T-cell (primary cell): Measurements from ENCODE around the gene CTNND2. TPM values are rescaled to one million over a fixed set of nuclear protein-coding genes. Genes with fewer than 3 reads are reported as not detected.

Source experiments
- ATAC-seq, 4 experiments: fragments of 200-7000 bp in 3 of 4; fragments of 150-1000 bp in 1 of 4; cut with Tn5 transposase; replicated peaks in 1 of 4; 1 replicate in 3 of 4; 2 replicates in 1 of 4; pipeline ENCODE4 v1.10.0; 2021; ENCODE audit warnings: moderate library complexity in 3 of 4, mild to moderate bottlenecking in 2 of 4, moderate number of reproducible peaks in 1 of 4
- CTCF ChIA-PET, 2 donors: fragments of 300-600 bp; sonication (Branson Sonifier 250); formaldehyde crosslinking; loops; one replicate each; lab custom pipeline; 2022; ENCODE audit warnings: antibody characterized with exemption in 2 of 2; lab: Charles Lee
- POLR2A ChIA-PET, 2 donors: fragments of 300-600 bp; sonication (Branson Sonifier 250); formaldehyde crosslinking; loops; one replicate each; lab custom pipeline; 2022; ENCODE audit warnings: antibody characterized with exemption in 2 of 2; lab: Charles Lee
- DNase-seq, 35 experiments: peaks; one replicate each; pipeline versions ENCODE4 v3.0.0 to v3.0.0-alpha.2; 2013 to 2023
- H3K27ac ChIP-seq: one replicate; pipeline ENCODE4 v1.5.1; 2013; ENCODE audit warnings: low read length
- H3K27me3 ChIP-seq, 2 experiments: replicated peaks in 1 of 2; 1 replicate in 1 of 2; 2 replicates in 1 of 2; pipeline versions ENCODE4 v1.6.1 to v1.7.0; 2013; ENCODE audit warnings: low read length in 1 of 2, mixed read lengths in 1 of 2; ENCODE audit not compliant: control insufficient read depth in 2 of 2, insufficient read depth in 2 of 2; ENCODE audit errors: extremely low read depth in 1 of 2
- H3K36me3 ChIP-seq, 2 donors: 1 replicate in 1 of 2; 2 replicates in 1 of 2; pipeline versions ENCODE4 v1.6.1 to v1.7.0; 2013; ENCODE audit warnings: low read length in 1 of 2; ENCODE audit not compliant: control insufficient read depth in 2 of 2, insufficient read depth in 1 of 2; ENCODE audit errors: extremely low read depth in 1 of 2
- H3K4me1 ChIP-seq, 2 experiments: 1 replicate in 1 of 2; 2 replicates in 1 of 2; pipeline versions ENCODE4 v1.6.1 to v1.7.0; 2013; ENCODE audit warnings: low read length in 2 of 2, mixed read lengths in 1 of 2; ENCODE audit not compliant: insufficient read depth in 2 of 2, control insufficient read depth in 1 of 2; ENCODE audit errors: extremely low read depth in 1 of 2
- H3K4me3 ChIP-seq, 2 donors: 1 replicate in 1 of 2; 2 replicates in 1 of 2; pipeline versions ENCODE4 v1.5.1 to v1.7.0; 2013; ENCODE audit warnings: mild to moderate bottlenecking in 2 of 2, low read length in 1 of 2, moderate library complexity in 1 of 2; ENCODE audit not compliant: control insufficient read depth in 1 of 2; ENCODE audit errors: extremely low read depth in 1 of 2
- H3K9me3 ChIP-seq: 2 replicates; pipeline ENCODE4 v1.7.0; 2013
- H3K27ac Mint-ChIP-seq, 2 donors: one replicate each; pipeline ENCODE4 v1.8.0; 2020 to 2021; ENCODE audit warnings: mild to moderate bottlenecking in 2 of 2, mixed read lengths in 2 of 2
- H3K27me3 Mint-ChIP-seq, 2 donors: one replicate each; pipeline ENCODE4 v1.8.0; 2021 to 2022; ENCODE audit warnings: mixed read lengths in 2 of 2
- H3K36me3 Mint-ChIP-seq: one replicate; pipeline ENCODE4 v1.8.0; 2021; ENCODE audit warnings: mixed read lengths
- H3K4me1 Mint-ChIP-seq, 3 donors: one replicate each; pipeline ENCODE4 v1.8.0; 2020 to 2022; ENCODE audit warnings: mixed read lengths in 3 of 3, mild to moderate bottlenecking in 1 of 3
- H3K4me3 Mint-ChIP-seq, 3 donors: one replicate each; pipeline ENCODE4 v1.8.0; 2020 to 2022; ENCODE audit warnings: mild to moderate bottlenecking in 3 of 3, mixed read lengths in 3 of 3, moderate library complexity in 3 of 3
- H3K9me3 Mint-ChIP-seq, 3 donors: one replicate each; pipeline ENCODE4 v1.8.0; 2020 to 2022; ENCODE audit warnings: mixed read lengths in 3 of 3
- WGBS: methylation state at CpG from one replicate; pipeline ENCODE4 v1.1.5; 2013; ENCODE audit warnings: missing lambda C conversion rate; ENCODE audit not compliant: insufficient coverage; 5-methylcytosine and 5-hydroxymethylcytosine counted together
- total RNA-seq, 35 experiments: library from RNA in 6 of 35; stranded (reverse) in 6 of 35; fragments of 120-200 nt in 1 of 35; gene quantifications; one replicate each; pipeline versions ENCODE4 v1.2.1 to v1.2.4 and lab custom pipeline; 2013 to 2026

The CTNND2 gene
- total RNA-seq, 5 donors from 2014 or later (not counting 1 experiment from before 2014, with no cell fraction given), result 0.22 TPM; not detected in 4

DNA sequence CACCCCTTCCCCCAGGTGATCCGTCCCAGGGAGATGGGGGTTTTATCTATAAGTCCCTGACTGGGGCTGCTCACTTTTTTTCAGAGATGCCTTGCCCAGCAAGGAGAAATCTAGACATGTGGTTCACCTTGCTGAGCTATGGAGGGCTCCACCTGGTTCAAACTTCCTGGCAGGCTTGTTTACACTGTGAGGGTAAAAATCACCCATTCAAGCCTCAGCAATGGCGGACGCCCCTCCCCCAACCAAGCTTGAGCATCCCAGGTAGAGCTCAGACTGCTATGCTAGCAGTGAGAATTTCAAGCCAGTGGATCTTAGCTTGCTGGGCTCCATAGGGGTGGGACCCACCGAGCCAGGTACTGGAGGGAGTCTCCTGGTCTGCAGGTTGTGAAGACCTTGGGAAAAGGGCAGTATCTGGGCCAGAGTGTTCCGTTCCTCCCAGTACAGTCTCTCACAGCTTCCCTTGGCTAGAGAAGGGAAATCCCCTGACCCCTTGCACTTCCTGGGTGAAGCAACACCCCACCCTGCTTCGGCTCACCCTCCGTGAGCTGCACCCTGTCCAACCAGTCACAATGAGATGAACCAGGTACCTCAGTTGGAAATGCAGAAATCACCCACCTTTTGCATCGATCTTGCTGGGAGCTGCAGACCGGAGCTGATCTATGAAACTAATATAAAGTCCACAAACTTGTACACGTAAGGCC is 231.7 kb downstream of the CTNND2 start:
- Mint-ChIP-seq H3K4me1 (no peaks in the 10 kb centered on the region), H3K36me3 (no peaks in the 10 kb centered on the region), H3K4me3 (no peak overlapping the region), H3K27ac (no peak overlapping the region), H3K9me3 (peaks cover 7 to 19% (median 18%) of the 10 kb centered on the region in 3 donors), H3K27me3 (no peaks in the 10 kb centered on the region)
- POLR2A ChIA-PET, result no interaction called here
- H3K27ac ChIP-seq, result no peak overlapping the region
- ATAC-seq (no peak), DNase-seq (peak in 1 of 35 experiments; percentile 5)
- no peak overlapping the region for H3K4me3 ChIP-seq
- WGBS, result 87% methylated on average over 6 of the region's 10 CpGs
- no peaks in the 10 kb centered on the region for H3K36me3 ChIP-seq
- no peaks in the 10 kb centered on the region for H3K9me3 ChIP-seq
- H3K27me3 ChIP-seq, result no peaks in the 10 kb centered on the region
- CTCF ChIA-PET, result interaction anchor here in 1 of 2 donors (0.5 kb wide), 1 partner anchor 72 kb away, joined by 3 read pairs; no protein-coding TSS in a partner anchor
- no peaks in the 10 kb centered on the region for H3K4me1 ChIP-seq

DNA sequence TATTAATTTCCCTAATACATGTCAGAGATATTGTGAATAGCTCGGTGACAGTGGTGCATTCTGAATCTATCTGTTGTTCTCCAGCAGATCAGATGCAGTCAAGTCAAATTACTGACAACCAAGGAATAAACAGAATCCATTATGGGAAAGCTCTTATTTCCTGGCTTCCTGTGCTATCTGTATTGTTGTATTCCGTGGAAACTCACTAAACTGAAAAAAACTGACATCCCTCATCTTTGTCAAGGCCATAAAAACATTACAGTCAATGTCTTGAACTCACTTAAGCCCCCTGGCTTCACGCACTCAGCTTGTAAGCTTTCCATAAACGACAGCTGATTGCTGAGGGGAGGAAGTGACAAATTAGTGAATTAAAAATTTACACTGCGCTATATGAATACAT is 245.9 kb downstream of the CTNND2 start:
- ATAC-seq, result no peak
- ChIA-PET POLR2A (no interaction called here), CTCF (no interaction called here)
- no peaks in the 10 kb centered on the region for H3K36me3 ChIP-seq
- Mint-ChIP-seq H3K4me1 (no peaks in the 10 kb centered on the region), H3K27ac (no peak overlapping the region), H3K9me3 (peaks cover 0 to 2% (median 0%) of the 10 kb centered on the region in 3 donors), H3K27me3 (peaks cover 0 to 2% of the 10 kb centered on the region in 2 donors), H3K36me3 (no peaks in the 10 kb centered on the region), H3K4me3 (no peak overlapping the region)
- DNase-seq, result no peak
- no peaks in the 10 kb centered on the region for H3K9me3 ChIP-seq
- H3K4me3 ChIP-seq, result no peak overlapping the region
- H3K27ac ChIP-seq, result no peak overlapping the region
- no CpG with 5 or more reads among the region's 5 CpGs for WGBS
- H3K4me1 ChIP-seq, result no peaks in the 10 kb centered on the region
- no peaks in the 10 kb centered on the region for H3K27me3 ChIP-seq

DNA sequence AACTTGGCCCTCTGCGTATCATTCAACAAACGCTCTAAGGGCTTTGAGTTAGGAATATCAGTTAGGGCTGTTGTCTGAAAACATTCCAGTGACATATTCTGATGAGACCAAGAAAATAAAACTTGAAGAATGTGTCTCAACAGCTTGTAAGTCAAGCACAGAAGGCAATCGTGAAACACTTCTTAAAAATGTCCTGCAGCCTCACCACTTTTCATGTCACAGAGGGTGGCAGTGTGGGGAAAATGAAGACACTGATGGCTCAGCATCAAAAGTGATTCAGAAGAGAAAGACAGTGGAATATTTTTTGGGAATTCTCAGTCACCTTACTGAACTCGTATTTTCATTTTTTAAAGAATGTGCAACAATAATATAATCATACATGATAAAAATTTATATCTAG is 247.3 kb downstream of the CTNND2 start:
- Histone ChIP-seq H3K4me1 (no peaks in the 10 kb centered on the region), H3K36me3 (no peaks in the 10 kb centered on the region), H3K4me3 (no peak overlapping the region), H3K27me3 (no peaks in the 10 kb centered on the region), H3K9me3 (no peaks in the 10 kb centered on the region), H3K27ac (no peak overlapping the region)
- ATAC-seq (no peak), DNase-seq (no peak)
- Mint-ChIP-seq H3K27ac (no peak overlapping the region), H3K36me3 (no peaks in the 10 kb centered on the region), H3K9me3 (peaks cover 0 to 2% (median 0%) of the 10 kb centered on the region in 3 donors), H3K4me3 (no peak overlapping the region), H3K4me1 (no peaks in the 10 kb centered on the region), H3K27me3 (peaks cover 0 to 2% of the 10 kb centered on the region in 2 donors)
- WGBS, result no CpG with 5 or more reads among the region's 4 CpGs
- ChIA-PET POLR2A (no interaction called here), CTCF (no interaction called here)

DNA sequence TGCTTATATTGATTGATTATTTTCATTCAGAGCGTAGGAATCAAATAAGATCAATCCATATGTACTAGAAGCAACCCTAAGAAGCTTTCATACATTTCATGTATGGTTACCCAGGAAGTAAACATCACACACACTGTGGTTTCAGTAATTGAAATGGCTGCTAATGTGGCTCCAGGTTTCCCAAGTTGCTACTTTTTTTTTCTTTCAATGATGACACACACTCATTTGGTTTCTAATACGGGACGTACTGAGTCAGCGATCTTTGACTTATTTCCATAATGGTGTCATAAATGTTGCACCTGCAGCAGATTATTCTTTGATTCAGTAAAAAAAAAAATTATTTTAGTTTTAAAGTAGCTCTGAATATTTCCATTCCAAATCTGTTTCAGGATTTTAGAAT is 248.6 kb downstream of the CTNND2 start:
- peaks cover 0 to 2% of the 10 kb centered on the region in 2 donors for H3K27me3 Mint-ChIP-seq
- POLR2A ChIA-PET, result no interaction called here
- H3K27me3 ChIP-seq, result no peaks in the 10 kb centered on the region
- H3K4me1 Mint-ChIP-seq, result no peaks in the 10 kb centered on the region
- no peaks in the 10 kb centered on the region for H3K36me3 ChIP-seq
- no peak overlapping the region for H3K4me3 ChIP-seq
- no peak overlapping the region for H3K27ac ChIP-seq
- no peak for DNase-seq
- H3K36me3 Mint-ChIP-seq, result no peaks in the 10 kb centered on the region
- ATAC-seq, result no peak
- no peak overlapping the region for H3K27ac Mint-ChIP-seq
- CTCF ChIA-PET, result no interaction called here
- no peak overlapping the region for H3K4me3 Mint-ChIP-seq
- peaks cover 0 to 5% (median under 1%) of the 10 kb centered on the region in 3 donors for H3K9me3 Mint-ChIP-seq
- WGBS, result no CpG with 5 or more reads among the region's 4 CpGs
- H3K4me1 ChIP-seq, result no peaks in the 10 kb centered on the region
- H3K9me3 ChIP-seq, result no peaks in the 10 kb centered on the region

DNA sequence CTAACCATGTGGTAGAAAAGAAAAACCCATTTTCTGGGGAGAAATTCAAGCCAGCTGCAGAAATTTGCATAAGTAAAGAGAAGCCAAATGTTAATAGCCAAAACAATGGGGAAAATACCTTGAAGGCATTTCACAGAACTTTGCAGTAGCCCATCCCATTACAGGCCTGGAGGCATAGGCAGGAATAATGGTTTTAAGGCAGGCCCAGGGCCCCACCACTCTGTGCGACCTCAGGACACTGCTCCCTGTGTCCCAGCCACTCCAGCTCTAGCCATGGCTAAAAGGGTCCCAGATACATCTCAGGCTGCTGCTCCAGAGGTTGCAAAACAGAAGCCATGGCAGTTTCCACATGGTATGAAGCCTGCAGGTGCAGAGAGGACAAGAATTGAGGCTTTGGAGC is 253.3 kb downstream of the CTNND2 start:
- Mint-ChIP-seq H3K27me3 (no peaks in the 10 kb centered on the region), H3K27ac (no peak overlapping the region), H3K9me3 (peaks cover 0 to 13% (median 8%) of the 10 kb centered on the region in 3 donors), H3K36me3 (no peaks in the 10 kb centered on the region), H3K4me1 (no peaks in the 10 kb centered on the region), H3K4me3 (no peak overlapping the region)
- ChIA-PET POLR2A (no interaction called here), CTCF (no interaction called here)
- no peaks in the 10 kb centered on the region for H3K4me1 ChIP-seq
- H3K27ac ChIP-seq, result no peak overlapping the region
- H3K36me3 ChIP-seq, result no peaks in the 10 kb centered on the region
- H3K4me3 ChIP-seq, result no peak overlapping the region
- no peaks in the 10 kb centered on the region for H3K27me3 ChIP-seq
- DNase-seq, result no peak
- no peaks in the 10 kb centered on the region for H3K9me3 ChIP-seq
- WGBS, result 44% methylated on average over 1 of the region's 1 CpG
- no peak for ATAC-seq

DNA sequence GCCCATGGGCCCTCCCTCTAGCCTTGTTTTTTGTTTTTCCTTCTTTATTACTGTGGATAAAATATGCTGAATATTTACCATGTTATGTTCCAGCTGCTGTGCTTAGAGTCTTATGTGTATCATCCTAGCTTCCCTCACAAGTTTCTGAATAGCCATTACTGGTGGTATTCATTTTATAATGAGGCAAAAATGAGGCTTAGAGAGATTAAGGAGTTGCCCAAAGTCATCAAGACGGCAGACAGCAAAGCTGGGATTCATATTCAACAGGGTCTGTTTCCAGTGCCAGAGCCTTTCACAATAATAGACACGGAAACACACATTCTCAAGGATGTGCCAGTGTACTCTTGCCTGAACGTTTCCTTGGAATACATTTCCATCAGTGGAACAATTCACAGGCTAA is 258.1 kb downstream of the CTNND2 start:
- no peak overlapping the region for H3K4me3 ChIP-seq
- Mint-ChIP-seq H3K36me3 (no peaks in the 10 kb centered on the region), H3K4me3 (no peak overlapping the region), H3K9me3 (peaks cover 0 to 14% (median 8%) of the 10 kb centered on the region in 3 donors), H3K27ac (no peak overlapping the region), H3K4me1 (peaks cover 0 to 2% (median 0%) of the 10 kb centered on the region in 3 donors), H3K27me3 (no peaks in the 10 kb centered on the region)
- no peak overlapping the region for H3K27ac ChIP-seq
- no peak for DNase-seq
- ATAC-seq, result no peak
- no peaks in the 10 kb centered on the region for H3K27me3 ChIP-seq
- WGBS, result 79% methylated on average over 2 of the region's 3 CpGs
- no peaks in the 10 kb centered on the region for H3K4me1 ChIP-seq
- H3K9me3 ChIP-seq, result no peaks in the 10 kb centered on the region
- POLR2A ChIA-PET, result no interaction called here
- CTCF ChIA-PET, result no interaction called here
- no peaks in the 10 kb centered on the region for H3K36me3 ChIP-seq
